GM23338 (cell line): ENCODE measurements around the gene ZBTB46. TPM values are rescaled to one million over a fixed set of nuclear protein-coding genes. Genes with fewer than 3 reads are reported as not detected.

Experiments
- ATAC-seq: fragments of 200-7000 bp; cut with Tn5 transposase; 3 replicates; pipeline ENCODE4 v1.9.1; 2020
- DNase-seq: peaks from one replicate; pipeline ENCODE4 v3.0.0-alpha.2; 2015; ENCODE audit warnings: low spot score
- H2AFZ ChIP-seq: fragments of 200-600 bp; sonication (generic); 2 replicates; pipeline ENCODE4 v1.8.0; 2016; ENCODE audit warnings: antibody characterized with exemption, mild to moderate bottlenecking, moderate library complexity
- H3F3A ChIP-seq: fragments of 200-600 bp; sonication (generic); replicated peaks from 2 replicates; pipeline ENCODE4 v1.8.0; 2017; ENCODE audit warnings: antibody characterized with exemption, mixed run types, low read depth
- H3K27ac ChIP-seq: fragments of 200-600 bp; sonication (generic); 2 replicates; pipeline ENCODE4 v1.6.1; 2016; ENCODE audit warnings: low read depth
- H3K27me3 ChIP-seq: fragments of 200-600 bp; sonication (generic); 2 replicates; pipeline ENCODE4 v1.8.0; 2016; ENCODE audit warnings: mild to moderate bottlenecking, mixed run types, moderate library complexity; ENCODE audit not compliant: insufficient read depth
- H3K36me3 ChIP-seq: fragments of 200-600 bp; sonication (generic); 2 replicates; pipeline ENCODE4 v1.8.0; 2016; ENCODE audit warnings: mild to moderate bottlenecking; ENCODE audit not compliant: insufficient read depth
- H3K4me1 ChIP-seq: fragments of 200-600 bp; sonication (generic); 2 replicates; pipeline ENCODE4 v1.8.0; 2016; ENCODE audit warnings: mild to moderate bottlenecking, moderate library complexity; ENCODE audit not compliant: insufficient read depth
- H3K4me2 ChIP-seq: fragments of 200-600 bp; sonication (generic); 2 replicates; pipeline ENCODE4 v1.7.1; 2017; ENCODE audit warnings: mixed run types
- H3K4me3 ChIP-seq: fragments of 200-600 bp; sonication (generic); 2 replicates; pipeline ENCODE4 v1.6.1; 2016; ENCODE audit warnings: mixed run types
- H3K79me2 ChIP-seq: fragments of 200-600 bp; sonication (generic); replicated peaks from 2 replicates; pipeline ENCODE4 v1.8.0; 2017; ENCODE audit warnings: mild to moderate bottlenecking; ENCODE audit not compliant: insufficient read depth
- H3K9me2 ChIP-seq: fragments of 200-600 bp; sonication (generic); 2 replicates; pipeline ENCODE4 v1.8.0; 2017; ENCODE audit not compliant: insufficient read depth
- H4K20me1 ChIP-seq: fragments of 200-600 bp; sonication (generic); replicated peaks from 2 replicates; pipeline ENCODE4 v1.8.0; 2017; ENCODE audit warnings: mild to moderate bottlenecking; ENCODE audit not compliant: insufficient read depth
- H3K27ac Mint-ChIP-seq: 2 replicates; pipeline ENCODE4 v1.8.0; 2020; ENCODE audit warnings: inconsistent platforms, mild to moderate bottlenecking, moderate library complexity, mixed read lengths
- H3K27me3 Mint-ChIP-seq: 3 replicates; pipeline ENCODE4 v1.8.0; 2022; ENCODE audit warnings: low read depth, mild to moderate bottlenecking, moderate library complexity, mixed read lengths, inconsistent platforms; ENCODE audit not compliant: insufficient read depth, poor library complexity
- H3K36me3 Mint-ChIP-seq: 3 replicates; pipeline ENCODE4 v1.8.0; 2021; ENCODE audit warnings: low read depth, mild to moderate bottlenecking, inconsistent platforms, moderate library complexity, mixed read lengths
- H3K4me1 Mint-ChIP-seq: 3 replicates; pipeline ENCODE4 v1.8.0; 2020; ENCODE audit warnings: mild to moderate bottlenecking, inconsistent platforms, mixed read lengths
- H3K4me3 Mint-ChIP-seq: 3 replicates; pipeline ENCODE4 v1.8.0; 2021; ENCODE audit warnings: moderate library complexity, mild to moderate bottlenecking, inconsistent platforms, mixed read lengths
- H3K9me3 Mint-ChIP-seq: 3 replicates; pipeline ENCODE4 v1.8.0; 2020; ENCODE audit warnings: moderate library complexity, mild to moderate bottlenecking, inconsistent platforms, mixed read lengths
- CREB1 ChIP-seq: fragments of 250-450 bp; sonication (Bioruptor Pico); IDR thresholded peaks from 2 replicates; pipeline ENCODE4 v1.5.0; 2020; ENCODE audit warnings: low read depth, mild to moderate bottlenecking, moderate library complexity
- CTCF ChIP-seq, 2 experiments: fragments of 200-600 bp in 1 of 2; sonication (generic) in 1 of 2; conservative IDR thresholded peaks; 2 replicates each; pipeline versions ENCODE4 v1.5.1 to v1.6.1; 2016 to 2017; ENCODE audit warnings: antibody characterized with exemption in 2 of 2, low read depth in 2 of 2, mild to moderate bottlenecking in 2 of 2, moderate library complexity in 1 of 2
- ETS1 ChIP-seq: IDR thresholded peaks from 2 replicates; pipeline ENCODE4 v1.6.1; 2016; ENCODE audit warnings: antibody characterized with exemption
- EZH2 ChIP-seq: fragments of 200-600 bp; sonication (generic); IDR thresholded peaks from one replicate; pipeline ENCODE4 v1.8.0; 2017; ENCODE audit warnings: antibody characterized with exemption, mild to moderate bottlenecking, low read depth; ENCODE audit not compliant: unreplicated experiment
- EZH2phosphoT487 ChIP-seq: fragments of 200-600 bp; sonication (generic); IDR thresholded peaks from one replicate; pipeline ENCODE4 v1.8.1; 2018; ENCODE audit warnings: antibody characterized with exemption; ENCODE audit not compliant: unreplicated experiment
- JUNB ChIP-seq: IDR thresholded peaks from one replicate; pipeline ENCODE4 v1.6.1; 2016; ENCODE audit warnings: antibody characterized with exemption; ENCODE audit not compliant: unreplicated experiment
- NANOG ChIP-seq: IDR thresholded peaks from 2 replicates; pipeline ENCODE4 v1.6.1; 2016; ENCODE audit warnings: antibody characterized with exemption, borderline replicate concordance
- POLR2AphosphoS5 ChIP-seq: IDR thresholded peaks from 2 replicates; pipeline ENCODE4 v1.6.1; 2016; ENCODE audit warnings: antibody characterized with exemption, low read depth
- STAT1 ChIP-seq: IDR thresholded peaks from one replicate; pipeline ENCODE4 v1.6.1; 2016; ENCODE audit warnings: antibody characterized with exemption; ENCODE audit not compliant: unreplicated experiment
- ZNF114 ChIP-seq: fragments of 250-450 bp; sonication (Bioruptor Pico); IDR thresholded peaks from 2 replicates; pipeline ENCODE4 v1.5.0; 2020; ENCODE audit warnings: mild to moderate bottlenecking, moderate library complexity
- ZNF462 ChIP-seq: fragments of 250-450 bp; sonication (Bioruptor Pico); IDR thresholded peaks from 2 replicates; pipeline ENCODE4 v1.5.0; 2020; ENCODE audit warnings: mild to moderate bottlenecking, moderate library complexity
- polyA plus RNA-seq: library from polyadenylated mRNA; unstranded; fragments of >200 nt; fragmentation: Nextera tagmentation; extraction: Ambion mirVana; gene quantifications from 2 replicates; pipeline ENCODE4 v1.2.1, GENCODE V29; 2016
- total RNA-seq: library from RNA; depleted of rRNA; stranded (reverse); fragments of >200 nt; shearing (Covaris generic); gene quantifications from 2 replicates; pipeline ENCODE4 v1.2.3, GENCODE V29; 2014

The ZBTB46 gene
- total and polyA plus RNA-seq, 2 experiments from 2014 or later, result 3.2 to 26.9 TPM

GRCh38 chr20:63864545-63864977 lies 33.5 kb upstream of the ZBTB46 start (continued):
- TF ChIP-seq CTCF (conservative IDR thresholded peaks at IDR 0.05; ENCODE audit: low read depth in 2 of 2) (no peak), EZH2phosphoT487 (no peak), STAT1 (no peak), JUNB (no peak), ETS1 (no peak), CREB1 (CRISPR knock-in tag) (no peak), POLR2AphosphoS5 (no peak)

GRCh38 chr20:63863798-63864544 lies 32.9 kb upstream of the ZBTB46 start:
- H4K20me1 ChIP-seq, result peaks cover 8% of the 10 kb centered on the region; the same call in 1 of the 2 replicates
- Mint-ChIP-seq H3K4me1 (peaks cover 34% of the 10 kb centered on the region), H3K4me3 (peak overlapping the region; percentile 94), H3K27me3 (peaks cover 24% of the 10 kb centered on the region), H3K36me3 (peaks cover 16% of the 10 kb centered on the region), H3K27ac (peak overlapping the region; percentile 97), H3K9me3 (no peaks in the 10 kb centered on the region)
- H2AFZ ChIP-seq, result 0 out of 2 replicates have a peak overlapping the region, but pooled peaks have one; percentile 28
- no peaks in the 10 kb centered on the region; the same call in 1 of the 2 replicates for H3K36me3 ChIP-seq
- H3F3A ChIP-seq, result peaks cover 34% of the 10 kb centered on the region
- H3K9me2 ChIP-seq, result no peaks in the 10 kb centered on the region
- ATAC-seq (peak; percentile 49), DNase-seq (peak; percentile 86)
- H3K27me3 ChIP-seq, result no peaks in the 10 kb centered on the region
- peak overlapping the region; percentile 85 for H3K4me2 ChIP-seq
- H3K27ac ChIP-seq, result peak overlapping the region; percentile 93
- H3K4me3 ChIP-seq, result peak overlapping the region; percentile 93
- H3K4me1 ChIP-seq, result peaks cover 30% of the 10 kb centered on the region
- H3K79me2 ChIP-seq, result peaks cover 43% of the 10 kb centered on the region
- TF ChIP-seq ZNF114 (CRISPR knock-in tag) (no peak), NANOG (no peak), EZH2phosphoT487 (no peak), CTCF (conservative IDR thresholded peaks at IDR 0.05; ENCODE audit: low read depth in 2 of 2) (peak; percentile 55 to 83), EZH2 (no peak), STAT1 (no peak), CREB1 (CRISPR knock-in tag) (0 out of 2 replicates have a peak, but pooled peaks have one; percentile 6), POLR2AphosphoS5 (no peak), ZNF462 (CRISPR knock-in tag) (no peak)
